ENCODE results near the gene PVALB.

Gene PVALB

GRCh38 chr22:36768616-36769015 lies 48.2 kb downstream of the PVALB start (continued):
- TF ChIP-seq ZNF670 (tag by site-specific recombination; IDR thresholded peaks at IDR 0.05; ENCODE audit: low read depth) (no peak), ZNF629 (tag by site-specific recombination; IDR thresholded peaks at IDR 0.05) (no peak), REPIN1 (tag by site-specific recombination; IDR thresholded peaks at IDR 0.05; ENCODE audit: low read depth) (no peak), ZNF132 (tag by site-specific recombination; IDR thresholded peaks at IDR 0.05; ENCODE audit: borderline replicate concordance) (no peak), ZNF146 (tag by site-specific recombination; IDR thresholded peaks at IDR 0.05) (no peak), ZNF785 (tag by site-specific recombination; IDR thresholded peaks at IDR 0.05) (no peak), ZNF19 (tag by site-specific recombination; IDR thresholded peaks at IDR 0.05; ENCODE audit: low read depth) (no peak)
- TF ChIP-seq, protein P1, sequence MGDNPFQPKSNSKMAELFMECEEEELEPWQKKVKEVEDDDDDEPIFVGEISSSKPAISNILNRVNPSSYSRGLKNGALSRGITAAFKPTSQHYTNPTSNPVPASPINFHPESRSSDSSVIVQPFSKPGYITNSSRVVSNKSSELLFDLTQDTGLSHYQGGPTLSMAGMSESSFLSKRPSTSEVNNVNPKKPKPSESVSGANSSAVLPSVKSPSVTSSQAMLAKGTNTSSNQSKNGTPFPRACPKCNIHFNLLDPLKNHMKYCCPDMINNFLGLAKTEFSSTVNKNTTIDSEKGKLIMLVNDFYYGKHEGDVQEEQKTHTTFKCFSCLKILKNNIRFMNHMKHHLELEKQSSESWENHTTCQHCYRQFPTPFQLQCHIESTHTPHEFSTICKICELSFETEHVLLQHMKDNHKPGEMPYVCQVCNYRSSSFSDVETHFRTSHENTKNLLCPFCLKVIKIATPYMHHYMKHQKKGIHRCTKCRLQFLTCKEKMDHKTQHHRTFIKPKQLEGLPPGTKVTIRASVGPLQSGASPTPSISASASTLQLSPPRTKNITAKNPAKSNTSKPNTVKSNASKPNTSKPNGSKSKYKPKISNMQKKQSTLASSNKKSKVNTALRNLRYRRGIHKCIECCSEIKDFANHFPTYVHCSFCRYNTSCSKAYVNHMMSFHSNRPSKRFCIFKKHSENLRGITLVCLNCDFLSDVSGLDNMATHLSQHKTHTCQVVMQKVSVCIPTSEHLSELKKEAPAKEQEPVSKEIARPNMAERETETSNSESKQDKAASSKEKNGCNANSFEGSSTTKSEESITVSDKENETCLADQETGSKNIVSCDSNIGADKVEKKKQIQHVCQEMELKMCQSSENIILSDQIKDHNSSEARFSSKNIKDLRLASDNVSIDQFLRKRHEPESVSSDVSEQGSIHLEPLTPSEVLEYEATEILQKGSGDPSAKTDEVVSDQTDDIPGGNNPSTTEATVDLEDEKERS (tag by site-specific recombination; IDR thresholded peaks at IDR 0.05): no peak
- TF ChIP-seq, protein P2, sequence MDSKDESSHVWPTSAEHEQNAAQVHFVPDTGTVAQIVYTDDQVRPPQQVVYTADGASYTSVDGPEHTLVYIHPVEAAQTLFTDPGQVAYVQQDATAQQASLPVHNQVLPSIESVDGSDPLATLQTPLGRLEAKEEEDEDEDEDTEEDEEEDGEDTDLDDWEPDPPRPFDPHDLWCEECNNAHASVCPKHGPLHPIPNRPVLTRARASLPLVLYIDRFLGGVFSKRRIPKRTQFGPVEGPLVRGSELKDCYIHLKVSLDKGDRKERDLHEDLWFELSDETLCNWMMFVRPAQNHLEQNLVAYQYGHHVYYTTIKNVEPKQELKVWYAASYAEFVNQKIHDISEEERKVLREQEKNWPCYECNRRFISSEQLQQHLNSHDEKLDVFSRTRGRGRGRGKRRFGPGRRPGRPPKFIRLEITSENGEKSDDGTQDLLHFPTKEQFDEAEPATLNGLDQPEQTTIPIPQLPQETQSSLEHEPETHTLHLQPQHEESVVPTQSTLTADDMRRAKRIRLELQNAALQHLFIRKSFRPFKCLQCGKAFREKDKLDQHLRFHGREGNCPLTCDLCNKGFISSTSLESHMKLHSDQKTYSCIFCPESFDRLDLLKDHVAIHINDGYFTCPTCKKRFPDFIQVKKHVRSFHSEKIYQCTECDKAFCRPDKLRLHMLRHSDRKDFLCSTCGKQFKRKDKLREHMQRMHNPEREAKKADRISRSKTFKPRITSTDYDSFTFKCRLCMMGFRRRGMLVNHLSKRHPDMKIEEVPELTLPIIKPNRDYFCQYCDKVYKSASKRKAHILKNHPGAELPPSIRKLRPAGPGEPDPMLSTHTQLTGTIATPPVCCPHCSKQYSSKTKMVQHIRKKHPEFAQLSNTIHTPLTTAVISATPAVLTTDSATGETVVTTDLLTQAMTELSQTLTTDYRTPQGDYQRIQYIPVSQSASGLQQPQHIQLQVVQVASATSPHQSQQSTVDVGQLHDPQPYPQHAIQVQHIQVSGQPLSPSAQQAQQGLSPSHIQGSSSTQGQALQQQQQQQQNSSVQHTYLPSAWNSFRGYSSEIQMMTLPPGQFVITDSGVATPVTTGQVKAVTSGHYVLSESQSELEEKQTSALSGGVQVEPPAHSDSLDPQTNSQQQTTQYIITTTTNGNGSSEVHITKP (tag by site-specific recombination; IDR thresholded peaks at IDR 0.05): no peak
- TF ChIP-seq, protein P3, sequence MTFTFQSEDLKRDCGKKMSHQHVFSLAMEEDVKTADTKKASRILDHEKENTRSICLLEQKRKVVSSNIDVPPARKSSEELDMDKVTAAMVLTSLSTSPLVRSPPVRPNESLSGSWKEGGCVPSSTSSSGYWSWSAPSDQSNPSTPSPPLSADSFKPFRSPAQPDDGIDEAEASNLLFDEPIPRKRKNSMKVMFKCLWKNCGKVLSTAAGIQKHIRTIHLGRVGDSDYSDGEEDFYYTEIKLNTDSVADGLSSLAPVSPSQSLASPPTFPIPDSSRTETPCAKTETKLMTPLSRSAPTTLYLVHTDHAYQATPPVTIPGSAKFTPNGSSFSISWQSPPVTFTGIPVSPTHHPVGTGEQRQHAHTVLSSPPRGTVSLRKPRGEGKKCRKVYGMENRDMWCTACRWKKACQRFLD (tag by site-specific recombination; IDR thresholded peaks at IDR 0.05): no peak
- TF ChIP-seq, protein P4, sequence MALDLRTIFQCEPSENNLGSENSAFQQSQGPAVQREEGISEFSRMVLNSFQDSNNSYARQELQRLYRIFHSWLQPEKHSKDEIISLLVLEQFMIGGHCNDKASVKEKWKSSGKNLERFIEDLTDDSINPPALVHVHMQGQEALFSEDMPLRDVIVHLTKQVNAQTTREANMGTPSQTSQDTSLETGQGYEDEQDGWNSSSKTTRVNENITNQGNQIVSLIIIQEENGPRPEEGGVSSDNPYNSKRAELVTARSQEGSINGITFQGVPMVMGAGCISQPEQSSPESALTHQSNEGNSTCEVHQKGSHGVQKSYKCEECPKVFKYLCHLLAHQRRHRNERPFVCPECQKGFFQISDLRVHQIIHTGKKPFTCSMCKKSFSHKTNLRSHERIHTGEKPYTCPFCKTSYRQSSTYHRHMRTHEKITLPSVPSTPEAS (tag by site-specific recombination; IDR thresholded peaks at IDR 0.05): no peak

DNA sequence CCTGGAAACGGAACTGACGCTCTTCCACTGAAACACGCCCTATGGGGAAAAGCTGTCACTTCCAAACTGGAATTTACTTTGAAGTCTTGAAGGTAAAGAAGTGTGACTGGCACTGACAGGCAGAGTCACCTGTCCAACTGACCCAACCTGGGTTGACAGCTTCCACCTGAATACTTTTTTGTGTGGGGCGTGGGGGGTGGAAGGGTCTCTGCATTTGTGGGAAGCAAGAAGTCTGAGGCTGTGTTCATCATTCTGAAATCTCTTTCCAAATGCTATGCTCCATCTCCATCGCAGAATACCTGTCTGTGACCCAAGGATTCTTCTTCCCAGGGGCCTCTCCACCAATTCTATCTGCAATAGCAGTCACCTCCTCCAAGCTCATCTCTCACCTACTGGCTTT lies 48.7 kb downstream of the PVALB start:
- CTCF ChIA-PET: interaction anchor here (0.7 to 5.7 kb wide), 4 partner anchors 11 to 212 kb away, joined by 3 to 48 read pairs (median 12); no protein-coding TSS in a partner anchor
- H3K4me3 ChIP-seq (ENCODE audit: low read depth, low read length): no peak overlapping the region
- peaks cover 3 to 60% of the 10 kb centered on the region in 2 experiments; a peak in 2 of 3 replicates for H3K36me3 ChIP-seq (ENCODE audit: control insufficient read depth in 2 of 2, insufficient read depth in 1 of 2, low read length in 2 of 2)
- no peaks in the 10 kb centered on the region for H3K4me1 ChIP-seq (ENCODE audit: control insufficient read depth, insufficient read depth, low read length)
- H3K9me3 ChIP-seq (ENCODE audit: control insufficient read depth, insufficient read depth, low read depth, low read length): no peaks in the 10 kb centered on the region
- POLR2A ChIA-PET: interaction anchor here (0.6 to 1.4 kb wide), 2 partner anchors 8 to 469 kb away, joined by 3 to 4 read pairs; partner anchors contain the start of gene IFT27
- no peak overlapping the region for H3K27ac ChIP-seq (ENCODE audit: extremely low read depth, low read depth, low read length)
- TF ChIP-seq ZNF768 (tag by site-specific recombination; IDR thresholded peaks at IDR 0.05) (no peak), ATF2 (tag by site-specific recombination; IDR thresholded peaks at IDR 0.05; ENCODE audit: low read depth) (no peak), ZFHX2 (tag by site-specific recombination; conservative IDR thresholded peaks at IDR 0.05) (no peak), HIC1 (tag by site-specific recombination; IDR thresholded peaks at IDR 0.05) (no peak), ZNF629 (tag by site-specific recombination; IDR thresholded peaks at IDR 0.05) (no peak), ZNF274 (IDR thresholded peaks at IDR 0.05; ENCODE audit: low read length) (no peak), ZNF274 (tag by site-specific recombination; IDR thresholded peaks at IDR 0.05; ENCODE audit: borderline replicate concordance) (no peak), ZNF248 (tag by site-specific recombination; IDR thresholded peaks at IDR 0.05) (no peak), WT1 (tag by site-specific recombination; IDR thresholded peaks at IDR 0.05) (no peak), ZNF19 (tag by site-specific recombination; IDR thresholded peaks at IDR 0.05; ENCODE audit: low read depth) (no peak), ZSCAN23 (tag by site-specific recombination; IDR thresholded peaks at IDR 0.05) (no peak), ZNF654 (tag by site-specific recombination; IDR thresholded peaks at IDR 0.05; ENCODE audit: low read depth) (no peak), ZNF645 (tag by site-specific recombination; IDR thresholded peaks at IDR 0.05) (no peak), ZNF184 (tag by site-specific recombination; IDR thresholded peaks at IDR 0.05) (no peak)

Data from HEK293 (cell line).